ENCODE results near the gene LHX3.
"Not testable (repeated sequence)": the region's sequence is repeated elsewhere in the genome, so short reads cannot be mapped to it uniquely, and the experiment has no call there.

LHX3 gene

DNA sequence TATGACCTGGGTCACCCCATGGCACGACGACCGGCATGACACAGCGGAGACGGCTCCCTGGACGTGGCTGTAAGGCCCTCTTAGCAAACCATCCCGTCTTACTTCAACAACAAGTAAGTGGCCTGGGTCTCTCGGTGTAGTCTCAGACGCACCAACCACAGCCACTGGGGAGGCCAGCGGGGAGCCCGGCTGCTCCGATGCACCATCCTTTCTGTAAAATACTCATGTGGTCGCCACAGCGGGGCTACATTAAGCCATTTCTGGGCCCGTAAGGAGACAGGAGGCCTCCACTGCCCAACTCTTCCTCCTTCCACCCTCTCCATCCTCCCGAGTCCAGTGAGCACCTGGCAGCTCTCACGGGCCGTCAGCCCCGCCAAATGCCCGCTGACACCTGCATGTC lies 36.0 kb upstream of the LHX3 start:
- DNase-seq: no peak

DNA sequence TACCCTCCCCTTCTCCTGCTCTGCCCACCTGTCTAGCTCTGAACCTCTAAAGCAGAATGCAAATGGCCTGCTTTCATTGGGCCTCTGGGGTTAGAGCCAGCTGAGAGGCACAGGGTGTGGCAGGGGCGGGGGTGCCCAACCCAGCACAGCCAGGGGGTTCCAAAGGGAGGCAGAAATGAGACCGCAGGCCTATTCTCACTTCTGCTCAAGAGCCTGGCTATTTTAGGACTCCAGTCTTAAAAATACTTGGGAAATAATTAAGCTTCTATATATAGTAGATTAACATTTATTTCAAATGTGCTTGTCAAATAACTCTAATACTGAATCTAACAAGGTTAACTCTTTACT lies 35.0 kb upstream of the LHX3 start:
- DNase-seq: no peak

DNA sequence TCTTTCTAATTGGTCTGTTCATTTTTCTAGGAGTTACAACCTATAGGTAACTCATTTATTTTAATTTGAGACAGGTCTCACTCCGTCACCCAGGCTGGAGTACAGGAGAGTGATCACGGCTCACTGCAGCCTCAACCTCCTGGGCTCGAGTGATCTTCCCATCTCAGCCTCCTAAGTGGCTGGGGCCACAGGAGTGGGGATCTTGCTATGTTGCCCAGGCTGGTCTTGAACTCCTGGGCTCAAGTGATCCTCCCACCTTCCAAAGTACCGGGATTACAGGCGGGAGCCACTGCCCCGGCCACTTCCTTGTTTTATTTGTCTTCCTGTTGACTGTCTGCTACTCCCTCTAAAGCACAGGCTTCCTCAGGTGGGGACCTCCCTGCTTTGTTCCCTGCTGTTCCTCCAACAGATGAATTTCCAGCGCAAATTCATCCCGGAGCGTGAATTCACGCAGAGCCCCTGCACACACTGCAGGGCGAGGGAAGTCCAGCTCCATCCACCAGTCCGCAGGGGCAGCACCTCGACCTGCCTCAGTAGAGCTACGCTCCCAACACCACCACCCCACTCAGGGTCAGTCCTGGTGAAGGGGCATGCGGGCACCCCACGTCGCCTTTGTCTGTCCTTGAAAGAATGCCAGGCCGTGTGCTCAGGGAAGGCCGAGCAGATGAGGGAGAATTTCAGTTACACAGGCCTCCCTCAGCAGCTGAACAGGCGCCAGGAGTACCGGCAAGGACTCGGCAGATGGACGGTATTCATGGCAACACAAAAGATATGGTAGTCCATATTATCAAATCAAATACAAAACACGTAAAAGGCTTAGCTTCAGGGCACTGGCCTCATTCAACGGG lies 34.4 kb upstream of the LHX3 start:
- no peak for DNase-seq

DNA sequence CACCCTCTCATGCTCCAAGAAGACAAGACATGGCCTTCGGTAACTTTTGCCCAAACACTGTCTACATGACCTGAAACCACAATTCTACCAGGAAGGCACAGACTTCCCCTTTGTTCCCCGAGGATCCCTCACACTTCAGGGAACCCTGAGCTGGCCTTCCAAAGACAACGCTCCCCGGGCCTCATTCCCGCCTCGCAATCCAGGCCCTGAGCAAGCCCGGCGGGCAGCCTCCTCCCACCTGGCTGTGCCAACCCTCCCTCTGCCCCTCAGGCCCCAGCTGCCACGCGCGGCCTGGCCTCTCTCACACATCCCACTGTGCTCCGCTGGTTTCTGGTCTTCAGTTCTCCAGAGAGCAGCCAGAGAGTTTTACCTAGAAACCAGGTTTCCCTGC lies 33.4 kb upstream of the LHX3 start:
- no peak for DNase-seq

DNA sequence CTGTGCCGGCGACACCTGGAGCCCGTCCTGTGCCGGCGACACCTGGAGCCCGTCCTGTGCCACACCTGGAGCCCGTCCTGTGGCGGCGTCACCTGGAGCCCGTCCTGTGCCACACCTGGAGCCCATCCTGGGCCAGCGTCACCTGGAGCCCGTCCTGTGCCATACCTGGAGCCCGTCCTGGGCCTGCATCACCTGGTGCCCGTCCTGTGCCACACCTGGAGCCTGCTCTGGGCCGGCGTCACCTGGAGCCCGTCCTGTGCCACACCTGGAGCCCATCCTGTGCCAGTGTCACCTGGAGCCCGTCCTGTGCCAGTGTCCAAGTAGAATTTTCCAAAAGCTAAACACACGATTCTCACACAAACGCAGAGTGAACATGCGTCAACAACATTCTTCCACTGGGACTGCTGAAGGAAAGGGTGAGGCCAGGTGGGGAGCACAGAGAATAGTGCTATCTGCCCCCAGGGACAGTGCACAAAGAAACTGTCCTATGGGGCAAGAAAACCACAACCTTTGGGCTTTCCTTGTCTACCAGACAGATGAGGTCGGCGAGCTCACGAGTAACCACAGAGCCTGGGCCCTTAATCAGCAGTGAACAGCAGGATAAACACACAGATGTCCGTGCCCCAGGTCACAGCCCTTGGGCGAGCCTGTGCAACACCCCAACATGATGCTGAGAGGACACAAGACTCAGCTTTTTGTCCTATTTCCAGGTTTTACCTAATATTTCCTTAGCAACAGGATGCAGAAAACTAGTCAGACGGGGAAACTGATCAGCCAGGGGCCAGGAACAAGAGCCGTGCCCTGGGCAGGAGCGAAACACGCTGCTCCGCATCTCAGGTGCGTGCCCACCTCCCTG lies 32.8 kb upstream of the LHX3 start:
- no peak for DNase-seq

DNA sequence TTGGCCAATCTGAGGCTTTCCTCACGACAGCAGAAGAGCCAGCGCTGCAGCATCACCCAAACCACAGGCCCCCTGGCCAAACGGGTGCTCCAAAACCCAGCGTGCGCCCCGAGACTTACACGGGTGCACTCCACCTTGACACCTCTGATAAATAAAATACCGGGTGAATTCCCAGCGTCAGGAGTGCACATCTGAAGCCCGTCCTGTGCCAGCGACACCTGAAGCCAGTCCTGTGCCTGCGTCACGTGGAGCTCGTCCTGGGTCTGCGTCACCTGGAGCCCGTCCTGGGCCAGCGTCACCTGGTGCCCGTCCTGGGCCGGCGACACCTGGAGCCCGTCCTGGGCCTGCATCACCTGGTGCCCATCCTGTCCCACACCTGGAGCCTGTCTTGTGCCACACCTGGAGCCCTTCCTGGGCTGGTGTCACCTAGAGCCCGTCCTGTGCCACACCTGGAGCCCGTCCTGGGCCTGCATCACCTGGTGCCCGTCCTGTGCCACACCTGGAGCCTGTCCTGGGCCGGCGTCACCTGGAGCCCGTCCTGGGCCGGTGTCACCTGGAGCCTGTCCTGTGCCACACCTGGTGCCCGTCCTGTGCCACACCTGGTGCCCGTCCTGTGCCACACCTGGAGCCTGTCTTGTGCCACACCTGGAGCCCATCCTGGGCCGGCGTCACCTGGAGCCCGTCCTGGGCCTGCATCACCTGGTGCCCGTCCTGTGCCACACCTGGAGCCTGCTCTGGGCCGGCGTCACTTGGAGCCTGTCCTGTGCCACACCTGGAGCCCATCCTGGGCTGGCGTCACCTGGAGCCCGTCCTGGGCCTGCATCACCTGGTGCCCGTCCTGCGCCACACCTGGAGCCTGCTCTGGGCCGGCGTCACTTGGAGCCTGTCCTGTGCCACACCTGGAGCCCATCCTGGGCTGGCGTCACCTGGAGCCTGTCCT lies 31.8 kb upstream of the LHX3 start:
- not testable (repeated sequence) for DNase-seq

DNA sequence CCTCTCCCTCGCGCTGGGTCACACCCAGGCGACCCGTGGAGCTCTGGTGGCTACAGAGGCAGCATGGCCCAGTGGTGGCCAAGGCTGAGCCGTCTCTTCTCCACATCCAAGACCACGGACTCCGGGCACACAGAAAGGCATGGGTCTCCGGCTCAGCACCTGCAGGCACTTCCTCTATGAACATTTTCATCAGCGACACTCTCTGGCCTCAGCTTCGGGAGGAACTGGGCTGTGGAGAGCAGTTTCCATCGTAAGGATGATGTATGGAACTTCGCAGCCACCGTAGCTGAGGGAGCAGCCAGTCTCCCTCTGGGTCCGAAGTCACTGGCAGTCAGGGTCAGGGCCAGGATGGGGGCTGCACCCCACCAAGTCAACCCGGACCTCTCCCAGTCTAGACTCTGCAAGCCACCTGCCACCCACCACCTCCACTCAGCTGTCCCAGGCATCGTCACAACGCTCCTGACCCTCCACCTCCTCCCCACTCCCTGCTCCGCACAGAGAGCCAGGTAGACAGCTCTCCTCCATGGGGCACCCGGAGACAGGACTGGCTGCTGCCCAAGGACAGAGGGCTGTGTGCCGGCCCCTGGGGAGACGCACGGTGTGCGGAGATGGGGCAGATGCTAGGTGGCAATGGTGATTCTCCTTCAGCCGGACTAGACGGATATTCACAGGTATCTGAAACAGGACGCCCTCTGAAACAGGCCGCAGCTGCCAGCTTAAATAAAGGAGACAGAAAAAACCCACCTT lies 31.0 kb upstream of the LHX3 start:
- DNase-seq: no peak

DNA sequence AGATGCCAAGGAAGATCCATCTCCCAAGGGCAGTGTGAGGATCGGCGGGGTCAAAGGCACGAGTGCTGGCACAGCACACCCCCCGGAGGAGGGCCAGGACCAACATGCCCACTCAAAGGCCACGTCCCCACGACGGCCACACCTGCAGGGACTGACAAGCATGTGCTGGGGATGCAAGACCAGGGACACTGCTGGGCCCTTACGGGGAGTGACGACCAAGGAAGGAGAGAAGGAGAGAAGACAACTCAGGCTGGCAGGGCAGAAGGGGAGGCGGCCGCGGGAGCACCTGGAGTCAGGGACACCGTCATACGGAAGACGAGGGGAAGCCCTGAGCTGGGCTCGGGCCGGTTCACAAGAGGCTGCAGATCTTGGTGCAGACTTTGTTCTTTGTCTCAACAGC lies 30.2 kb upstream of the LHX3 start:
- no peak for DNase-seq

- DNase-seq: no peak
Measured at GRCh38 chr9:136234597-136234996, 29.7 kb upstream of the LHX3 start.

DNA sequence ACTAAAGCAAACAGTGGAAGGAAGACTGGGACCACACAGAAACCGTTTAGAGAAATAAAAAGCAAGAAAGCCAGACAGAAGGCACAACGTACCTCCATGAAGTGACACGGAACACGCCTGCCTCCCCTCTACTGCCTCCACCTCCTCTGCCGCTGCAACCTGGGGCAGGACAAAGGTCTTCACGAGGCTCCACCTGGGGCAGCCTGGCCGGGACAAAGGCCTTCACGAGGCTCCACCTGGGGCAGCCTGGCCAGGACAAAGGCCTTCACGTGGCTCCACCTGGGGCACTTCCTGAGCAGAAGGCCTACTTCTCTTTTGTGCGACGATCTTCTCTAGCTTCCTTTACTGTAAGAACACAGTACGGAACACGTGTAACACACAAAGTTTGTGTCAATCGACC lies 28.9 kb upstream of the LHX3 start:
- no peak for DNase-seq

GRCh38 chr9:136233411-136233810 lies 28.5 kb upstream of the LHX3 start:
- DNase-seq: no peak

DNA sequence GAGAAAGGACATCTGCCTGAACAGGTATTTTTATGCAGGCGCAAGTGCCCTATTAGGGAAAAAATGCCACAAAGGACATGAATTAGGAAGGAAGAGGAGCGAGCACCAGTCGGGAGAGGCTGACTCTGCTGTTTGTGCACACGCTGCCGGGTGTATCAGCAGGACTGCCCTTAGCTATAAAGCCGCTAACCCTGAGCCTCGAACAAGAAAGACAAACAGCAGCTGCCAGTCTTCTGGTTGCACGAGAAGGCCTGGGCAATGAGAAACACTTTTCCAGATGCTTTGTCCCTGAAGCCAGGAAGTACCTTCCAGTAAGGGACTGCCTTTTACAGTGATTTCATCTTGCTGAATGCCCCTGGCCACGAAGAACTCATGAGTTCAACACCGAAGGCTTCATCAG lies 28.0 kb upstream of the LHX3 start:
- DNase-seq: no peak

- no peak for DNase-seq
Measured at GRCh38 chr9:136231478-136232297, 26.8 kb upstream of the LHX3 start.

DNA sequence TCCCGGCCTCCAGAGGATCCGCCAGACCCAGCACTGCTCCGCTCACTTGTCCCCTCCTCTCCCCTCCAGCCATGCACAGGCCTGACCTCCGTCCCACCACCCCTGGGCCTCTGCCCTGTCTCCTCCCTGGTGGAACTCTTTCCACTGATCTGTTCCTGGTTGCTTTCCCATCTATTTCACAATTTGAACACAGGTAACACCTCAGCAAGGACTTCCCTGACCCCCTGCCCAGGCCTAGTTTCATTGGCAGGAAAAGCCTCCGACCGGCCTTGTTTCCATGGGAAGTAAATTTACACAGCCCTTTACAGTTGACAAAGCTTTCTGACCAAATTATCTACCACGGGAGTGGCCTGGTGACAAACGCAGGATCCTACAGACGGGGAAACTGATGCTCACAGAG lies 25.8 kb upstream of the LHX3 start:
- DNase-seq: no peak

DNA sequence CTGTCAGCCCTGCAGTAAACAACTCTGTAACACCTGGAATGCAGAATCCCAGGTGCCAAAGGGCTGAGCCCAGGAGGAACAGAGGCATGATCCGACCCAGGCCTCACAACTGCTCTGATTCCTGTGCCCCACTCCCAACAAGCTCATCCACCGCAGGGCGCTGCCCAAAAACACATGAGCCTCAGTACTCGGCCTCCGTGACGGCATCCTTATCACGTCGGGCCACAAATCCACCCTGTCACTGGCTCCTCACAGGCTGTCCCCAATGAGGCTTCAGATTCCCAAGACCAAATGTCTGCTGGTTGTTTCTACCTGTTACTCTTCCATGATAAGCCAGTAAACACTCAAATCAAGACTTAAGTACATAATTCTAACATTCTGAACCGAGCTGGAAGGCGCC lies 25.4 kb upstream of the LHX3 start:
- no peak for DNase-seq

DNA sequence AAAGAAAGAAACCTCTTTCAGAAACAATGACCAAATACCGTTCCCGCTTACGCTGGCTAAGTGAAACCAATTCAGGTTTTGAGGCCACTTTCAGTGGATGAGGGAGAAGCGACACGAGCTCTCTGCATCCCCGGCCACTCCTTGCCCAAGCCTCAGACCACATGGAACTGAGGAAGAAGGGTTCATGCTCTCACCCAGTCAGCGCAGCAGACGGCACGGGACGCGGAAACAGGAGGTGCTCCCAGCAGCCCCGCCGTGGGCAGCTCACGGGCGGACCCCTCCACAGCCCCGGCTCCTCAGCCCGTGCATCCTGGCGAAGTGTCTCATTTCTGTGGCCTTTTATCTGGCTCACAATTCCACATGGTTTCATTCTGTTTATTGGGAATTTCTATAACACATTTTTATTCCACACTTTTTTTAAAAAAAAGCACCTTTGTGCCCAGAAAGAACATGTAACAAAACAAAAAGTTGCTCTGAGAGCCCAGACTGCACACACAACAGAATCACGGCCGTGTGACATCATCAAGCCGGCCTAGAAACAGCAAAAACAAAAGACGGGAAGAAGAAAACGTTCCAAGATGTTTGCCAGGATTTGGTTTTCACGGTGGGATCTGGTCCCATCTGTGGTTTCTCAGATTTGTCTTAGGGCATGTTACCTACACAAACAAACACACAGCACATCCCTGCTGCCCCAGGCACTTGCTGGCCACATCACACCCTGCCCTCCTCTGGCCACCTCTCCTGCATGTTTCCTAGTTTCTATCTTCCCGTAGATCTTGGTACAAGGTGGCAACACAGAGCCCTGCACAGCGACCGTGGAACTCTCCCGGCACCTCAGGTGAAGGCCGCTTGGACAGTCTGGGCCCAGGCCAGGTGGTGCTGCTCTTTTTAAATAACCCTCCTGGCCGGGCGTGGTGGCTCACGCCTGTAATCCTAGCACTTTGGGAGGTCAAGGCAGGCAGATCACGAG lies 24.5 kb upstream of the LHX3 start:
- no peak for DNase-seq

- DNase-seq: no peak
Measured at GRCh38 chr9:136228107-136228875, 23.4 kb upstream of the LHX3 start.

- no peak for DNase-seq
Measured at GRCh38 chr9:136226680-136227407, 21.9 kb upstream of the LHX3 start.

All from NK-92 treated with Interleukin-12 subunit alpha and Interleukin-12 subunit beta, amount 100 ng/mL, for 24 hours (cell line).